Measurements from ENCODE around the gene CSPG4.

Gene CSPG4

GRCh38 chr15:75631935-75632334 is 80.7 kb downstream of the CSPG4 start:
- in situ Hi-C loops (cut with HindIII; ENCODE audit: low sequenced_read_pairs), result loop anchor here (25.0 kb wide), 1 partner anchor 170 kb away; the partner anchor contains the start of gene SIN3A

- in situ Hi-C loops (cut with HindIII; ENCODE audit: low sequenced_read_pairs), result loop anchor here (25.0 kb wide), 1 partner anchor 163 kb away; the partner anchor contains the start of gene SIN3A
Observed at GRCh38 chr15:75625542-75626347, 86.9 kb downstream of the CSPG4 start, which contains the start of gene SNUPN. SNUPN (minus strand) TSS chr15:75625725; CDS start chr15:75621051, 4,674 bp downstream.

Data from endothelial cell of hepatic sinusoid (primary cell).